Hepatocyte (in vitro differentiated cells): ENCODE measurements around the gene OBP2B.
"Not testable (repeated sequence)": the region's sequence is repeated elsewhere in the genome, so short reads cannot be mapped to it uniquely, and the experiment has no call there.

Source experiments
- CTCF ChIP-seq: fragments of 200-600 bp; sonication (generic); IDR thresholded peaks from 2 replicates; pipeline ENCODE4 v1.5.1; 2016; ENCODE audit warnings: antibody characterized with exemption, mild to moderate bottlenecking; ENCODE audit not compliant: poor library complexity
- EZH2 ChIP-seq: fragments of 200-600 bp; sonication (generic); IDR thresholded peaks from 2 replicates; pipeline ENCODE4 v1.6.1; 2016; ENCODE audit warnings: antibody characterized with exemption, mild to moderate bottlenecking, borderline replicate concordance
- EZH2phosphoT487 ChIP-seq: fragments of 200-600 bp; sonication (generic); IDR thresholded peaks from one replicate; pipeline ENCODE4 v1.6.1; 2018; ENCODE audit warnings: antibody characterized with exemption, mild to moderate bottlenecking, low read depth, moderate library complexity; ENCODE audit not compliant: unreplicated experiment, severe bottlenecking

GRCh38 chr9:133230514-133230913, 21.5 kb upstream of the OBP2B start:
- TF ChIP-seq EZH2phosphoT487, CTCF, EZH2: not testable (repeated sequence)
